Measurements from ENCODE around the gene CTNNBL1. TPM values are rescaled to one million over a fixed set of nuclear protein-coding genes. Genes with fewer than 3 reads are reported as not detected.

Gene CTNNBL1
- total RNA-seq, 2 donors from 2014 or later: 29.9 to 39.9 TPM

GRCh38 chr20:37808233-37809070, 114.6 kb downstream of the CTNNBL1 start:
- peaks cover 10% of the 10 kb centered on the region for H3K36me3 ChIP-seq
- H3K27me3 ChIP-seq: no peaks in the 10 kb centered on the region
- DNase-seq (ENCODE audit: low spot score): no peak
- H3K27ac ChIP-seq: no peak overlapping the region
- no peaks in the 10 kb centered on the region for H3K4me1 ChIP-seq
- no peak for TF ChIP-seq CTCF (IDR thresholded peaks at IDR 0.05)
- H3K9me3 ChIP-seq: no peaks in the 10 kb centered on the region
- H3K4me3 ChIP-seq: no peak overlapping the region

DNA sequence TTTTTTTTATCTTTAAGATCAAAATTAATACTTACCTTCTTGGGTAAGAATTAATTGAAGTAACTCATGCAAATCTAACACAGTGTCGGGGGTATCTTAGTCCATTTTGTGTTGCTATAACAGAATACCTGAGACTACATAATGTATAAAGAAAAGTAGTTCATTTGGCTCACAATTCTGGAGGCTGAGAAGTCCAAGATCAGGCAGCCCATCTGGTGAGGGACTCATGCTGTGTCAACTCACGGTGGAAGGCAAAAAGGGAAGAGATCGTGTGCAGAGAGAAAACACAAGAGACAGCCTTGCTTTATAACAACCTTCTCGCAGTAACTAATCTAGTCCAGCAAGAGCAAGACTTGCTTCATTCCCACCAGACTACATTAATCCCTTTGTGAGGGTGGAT, 116.2 kb downstream of the CTNNBL1 start:
- Histone ChIP-seq H3K9me3 (no peaks in the 10 kb centered on the region), H3K4me1 (no peaks in the 10 kb centered on the region), H3K27me3 (no peaks in the 10 kb centered on the region), H3K27ac (no peak overlapping the region), H3K4me3 (no peak overlapping the region), H3K36me3 (peaks cover 8% of the 10 kb centered on the region)
- DNase-seq (ENCODE audit: low spot score): no peak
- TF ChIP-seq CTCF (IDR thresholded peaks at IDR 0.05): no peak

DNA sequence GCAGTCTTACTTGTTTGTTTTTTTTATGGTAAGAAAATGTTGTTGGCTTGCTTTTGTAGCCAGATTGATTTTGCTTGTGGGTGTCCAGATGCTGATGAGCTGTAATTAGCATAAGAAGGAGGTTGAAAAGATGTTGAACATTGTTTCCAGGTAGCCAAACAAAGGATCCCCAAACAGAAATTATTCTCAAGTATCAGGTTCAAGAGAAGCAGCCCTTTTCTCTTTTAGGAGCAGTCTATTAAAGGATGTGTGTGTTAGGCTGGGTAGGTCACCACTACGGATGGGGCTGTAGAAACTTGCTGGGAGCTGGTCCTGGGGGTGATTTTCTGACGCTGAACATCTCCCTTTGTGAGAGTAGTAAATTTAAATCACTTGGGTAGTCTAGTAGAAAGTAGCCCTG, 122.2 kb downstream of the CTNNBL1 start:
- no peak for TF ChIP-seq CTCF (IDR thresholded peaks at IDR 0.05)
- DNase-seq (ENCODE audit: low spot score): no peak

GRCh38 chr20:37816726-37817125, 122.9 kb downstream of the CTNNBL1 start:
- Histone ChIP-seq H3K27me3 (no peaks in the 10 kb centered on the region), H3K9me3 (no peaks in the 10 kb centered on the region), H3K27ac (no peak overlapping the region), H3K4me1 (no peaks in the 10 kb centered on the region), H3K36me3 (no peaks in the 10 kb centered on the region), H3K4me3 (no peak overlapping the region)
- DNase-seq (ENCODE audit: low spot score): no peak
- TF ChIP-seq CTCF (IDR thresholded peaks at IDR 0.05): no peak

More for the DNA sequence above, 122.2 kb downstream of the CTNNBL1 start:
- no peak overlapping the region for H3K4me3 ChIP-seq
- H3K9me3 ChIP-seq: no peaks in the 10 kb centered on the region
- no peaks in the 10 kb centered on the region for H3K4me1 ChIP-seq
- H3K36me3 ChIP-seq: no peaks in the 10 kb centered on the region
- H3K27me3 ChIP-seq: no peaks in the 10 kb centered on the region
- H3K27ac ChIP-seq: no peak overlapping the region

DNA sequence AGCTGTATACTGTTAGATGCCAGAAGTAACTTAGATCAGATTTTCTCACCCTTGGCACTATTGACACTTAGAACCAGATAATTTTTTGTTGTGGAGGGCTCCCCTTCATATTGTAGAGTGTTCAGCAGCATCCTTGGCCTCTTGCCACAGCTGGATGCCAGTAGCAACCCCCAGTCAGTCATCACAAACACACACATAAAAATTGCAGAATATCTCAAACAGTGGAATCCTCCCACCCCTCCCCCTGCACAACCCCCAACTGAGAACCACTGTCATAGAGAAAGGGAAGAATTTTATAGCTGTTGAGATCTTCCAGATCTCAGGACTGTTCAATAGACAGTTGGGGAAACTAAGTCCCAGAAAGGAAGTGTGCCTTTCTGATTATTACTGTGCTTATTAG, 127.9 kb downstream of the CTNNBL1 start:
- H3K4me3 ChIP-seq: no peak overlapping the region
- H3K36me3 ChIP-seq: no peaks in the 10 kb centered on the region
- H3K27me3 ChIP-seq: no peaks in the 10 kb centered on the region
- no peaks in the 10 kb centered on the region for H3K4me1 ChIP-seq
- no peak for TF ChIP-seq CTCF (IDR thresholded peaks at IDR 0.05)
- no peak overlapping the region for H3K27ac ChIP-seq
- no peaks in the 10 kb centered on the region for H3K9me3 ChIP-seq
- no peak for DNase-seq (ENCODE audit: low spot score)

All from right atrium auricular region (tissue), 2 donors.